Skeletal muscle satellite cell (primary cell): ENCODE measurements around the gene TGFA.

Source experiments
- H3K27me3 ChIP-seq: 2 replicates; pipeline ENCODE4 v1.7.0; 2013; ENCODE audit warnings: low read length; ENCODE audit not compliant: control insufficient read depth, insufficient read depth
- H3K36me3 ChIP-seq: 2 replicates; pipeline ENCODE4 v1.7.0; 2013; ENCODE audit warnings: mild to moderate bottlenecking, control low read depth, low read length; ENCODE audit not compliant: insufficient read depth
- H3K4me1 ChIP-seq: 2 replicates; pipeline ENCODE4 v1.7.0; 2013; ENCODE audit warnings: low read length; ENCODE audit not compliant: control insufficient read depth, insufficient read depth
- H3K4me2 ChIP-seq: 2 replicates; pipeline ENCODE4 v1.7.0; 2013; ENCODE audit warnings: mild to moderate bottlenecking, low read length
- H3K4me3 ChIP-seq: 2 replicates; pipeline ENCODE4 v1.7.0; 2013; ENCODE audit warnings: low read length
- H3K9ac ChIP-seq: 2 replicates; pipeline ENCODE4 v1.7.0; 2013; ENCODE audit warnings: mild to moderate bottlenecking, low read depth, low read length, moderate library complexity
- H3K9me3 ChIP-seq: replicated peaks from 2 replicates; pipeline ENCODE4 v1.7.0; 2013; ENCODE audit warnings: mild to moderate bottlenecking, control low read depth, low read length

The TGFA gene

DNA sequence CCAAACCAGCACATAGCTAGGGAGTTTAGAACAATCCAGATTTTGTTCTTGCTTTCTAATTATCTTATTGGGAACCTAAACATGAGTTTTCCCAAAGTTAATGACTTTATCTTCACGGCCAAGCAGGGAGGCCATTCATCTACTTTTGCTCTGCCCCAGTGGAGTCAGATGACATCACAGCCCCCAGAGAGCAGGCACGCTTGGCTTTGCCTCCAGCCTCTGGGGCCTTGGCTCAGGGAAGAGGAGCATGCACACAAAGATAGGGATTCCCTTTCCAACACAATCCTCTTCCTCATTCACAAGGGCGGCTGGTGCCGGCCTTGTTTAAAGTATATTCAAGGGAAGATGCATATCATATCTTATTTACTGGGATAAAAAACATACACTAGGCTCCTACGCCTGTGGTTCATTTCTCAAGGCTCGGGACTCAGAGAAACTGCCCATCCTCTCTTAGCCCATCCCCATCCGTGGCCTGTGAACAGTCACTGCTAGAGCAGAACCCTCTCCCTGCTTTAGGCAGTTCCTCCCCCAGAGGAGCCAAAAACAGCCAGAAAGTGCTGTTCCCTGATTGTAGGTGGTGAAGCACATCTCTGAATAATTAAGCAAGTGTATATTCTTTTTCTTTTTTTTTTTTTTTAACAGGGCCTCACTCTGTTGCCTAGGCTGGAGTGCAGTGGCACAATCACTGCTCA, 21.2 kb downstream of the TGFA start:
- Histone ChIP-seq H3K4me3 (no peak overlapping the region), H3K36me3 (no peaks in the 10 kb centered on the region)

DNA sequence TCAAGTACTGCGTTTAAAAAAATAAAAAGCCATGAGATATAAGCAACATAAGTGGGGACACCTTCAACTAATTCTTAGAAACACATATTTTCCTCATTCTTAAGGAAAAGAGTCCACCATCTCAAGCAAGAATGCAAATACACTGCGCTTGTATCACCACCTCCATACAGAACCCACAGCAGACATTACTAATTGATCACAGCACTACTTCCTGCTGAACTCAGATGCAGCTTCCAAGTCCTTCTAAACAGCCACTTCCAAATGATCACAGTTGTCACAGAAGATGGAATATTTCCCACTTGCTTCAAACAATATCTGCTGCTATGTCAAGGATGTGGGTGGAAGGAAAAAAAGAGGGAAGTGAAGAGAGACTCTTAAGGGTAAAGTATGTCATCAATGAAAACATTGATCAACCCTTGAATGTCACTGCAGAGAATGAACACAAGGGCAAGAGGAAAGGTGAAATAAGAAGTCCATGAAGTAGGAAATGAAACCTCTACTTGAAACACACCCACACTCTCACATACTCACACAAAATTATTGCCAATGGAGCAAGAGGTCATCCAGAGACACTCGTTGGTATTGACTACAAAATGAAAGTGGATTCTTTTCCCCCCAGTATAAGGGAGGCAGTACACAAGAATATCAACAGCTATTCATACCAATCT, 22.1 kb downstream of the TGFA start:
- Histone ChIP-seq H3K4me3 (no peak overlapping the region), H3K4me1 (no peaks in the 10 kb centered on the region), H3K36me3 (no peaks in the 10 kb centered on the region), H3K9ac (no peak overlapping the region), H3K9me3 (no peaks in the 10 kb centered on the region), H3K27me3 (peaks cover 28% of the 10 kb centered on the region), H3K4me2 (no peak overlapping the region)

More for the DNA sequence above, 21.2 kb downstream of the TGFA start:
- H3K4me2 ChIP-seq, result no peak overlapping the region
- peaks cover 28% of the 10 kb centered on the region for H3K27me3 ChIP-seq
- H3K4me1 ChIP-seq, result no peaks in the 10 kb centered on the region
- no peaks in the 10 kb centered on the region for H3K9me3 ChIP-seq
- H3K9ac ChIP-seq, result no peak overlapping the region

DNA sequence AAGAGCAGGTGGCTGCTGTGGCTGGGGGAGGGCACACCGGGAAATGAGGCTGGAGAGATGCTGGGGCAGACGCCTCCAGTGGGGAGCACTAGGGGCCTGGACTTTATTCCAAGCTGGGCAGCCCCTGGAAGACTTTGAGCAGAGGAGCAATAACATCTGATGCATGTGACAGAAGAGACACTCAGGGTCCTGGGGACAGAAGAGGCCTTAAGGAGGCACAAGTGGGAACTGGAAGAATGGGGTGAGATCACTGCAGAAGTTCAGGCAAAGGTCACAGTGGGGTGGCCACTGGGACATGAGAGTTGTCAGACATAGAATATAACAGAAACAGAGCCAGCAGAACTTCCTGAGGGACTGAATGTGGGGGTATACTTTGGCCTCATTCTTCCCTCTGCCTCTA, 24.0 kb downstream of the TGFA start:
- Histone ChIP-seq H3K4me3 (no peak overlapping the region), H3K27me3 (peaks cover 17% of the 10 kb centered on the region), H3K36me3 (no peaks in the 10 kb centered on the region), H3K4me2 (no peak overlapping the region), H3K4me1 (peaks cover 5% of the 10 kb centered on the region), H3K9me3 (no peaks in the 10 kb centered on the region), H3K9ac (no peak overlapping the region)

DNA sequence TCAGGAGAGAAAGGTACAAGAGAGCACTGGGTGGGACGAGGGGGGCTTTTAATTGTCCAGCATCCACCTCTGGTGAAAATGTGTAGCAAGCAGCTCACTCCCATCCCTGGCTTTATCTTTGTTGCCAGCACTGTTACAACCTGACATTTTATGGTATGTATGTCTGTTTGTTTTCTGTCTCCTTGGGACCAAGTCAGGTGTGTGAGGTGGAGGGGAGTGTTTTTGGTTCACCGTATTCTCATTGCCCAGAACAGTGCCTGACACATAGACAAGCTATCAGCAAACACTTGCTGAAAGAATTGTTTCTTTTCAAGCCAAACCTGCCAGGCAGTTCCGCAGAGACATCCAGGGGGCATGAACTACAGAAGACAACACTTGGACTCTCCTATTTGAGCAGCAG, 24.7 kb downstream of the TGFA start:
- Histone ChIP-seq H3K9ac (no peak overlapping the region), H3K4me1 (peaks cover 8% of the 10 kb centered on the region), H3K9me3 (no peaks in the 10 kb centered on the region), H3K36me3 (no peaks in the 10 kb centered on the region), H3K4me2 (no peak overlapping the region), H3K4me3 (no peak overlapping the region), H3K27me3 (peaks cover 17% of the 10 kb centered on the region)

DNA sequence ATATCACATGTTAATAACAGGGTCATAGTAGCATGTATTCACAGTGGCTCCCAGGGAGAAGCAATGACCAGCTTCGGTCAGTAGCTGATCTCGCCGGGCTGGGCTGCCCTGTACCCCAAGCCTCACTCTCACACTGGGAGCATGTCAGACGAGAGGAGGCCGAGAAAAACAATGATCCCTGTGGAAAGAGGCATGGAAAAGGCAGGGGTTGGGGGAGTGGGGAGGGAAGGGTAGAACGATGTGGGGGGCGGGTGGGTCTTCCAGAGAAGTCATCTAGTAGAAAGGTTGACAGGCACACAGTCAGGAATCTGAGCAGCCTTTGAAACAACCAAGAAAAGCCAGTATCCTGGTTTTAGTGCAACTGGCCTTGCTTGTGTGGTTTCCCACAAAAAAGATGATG, 25.4 kb downstream of the TGFA start:
- H3K4me2 ChIP-seq, result no peak overlapping the region
- H3K36me3 ChIP-seq, result no peaks in the 10 kb centered on the region
- H3K9ac ChIP-seq, result no peak overlapping the region
- peaks cover 8% of the 10 kb centered on the region for H3K4me1 ChIP-seq
- H3K9me3 ChIP-seq, result no peaks in the 10 kb centered on the region
- peaks cover 15% of the 10 kb centered on the region for H3K27me3 ChIP-seq
- H3K4me3 ChIP-seq, result no peak overlapping the region

DNA sequence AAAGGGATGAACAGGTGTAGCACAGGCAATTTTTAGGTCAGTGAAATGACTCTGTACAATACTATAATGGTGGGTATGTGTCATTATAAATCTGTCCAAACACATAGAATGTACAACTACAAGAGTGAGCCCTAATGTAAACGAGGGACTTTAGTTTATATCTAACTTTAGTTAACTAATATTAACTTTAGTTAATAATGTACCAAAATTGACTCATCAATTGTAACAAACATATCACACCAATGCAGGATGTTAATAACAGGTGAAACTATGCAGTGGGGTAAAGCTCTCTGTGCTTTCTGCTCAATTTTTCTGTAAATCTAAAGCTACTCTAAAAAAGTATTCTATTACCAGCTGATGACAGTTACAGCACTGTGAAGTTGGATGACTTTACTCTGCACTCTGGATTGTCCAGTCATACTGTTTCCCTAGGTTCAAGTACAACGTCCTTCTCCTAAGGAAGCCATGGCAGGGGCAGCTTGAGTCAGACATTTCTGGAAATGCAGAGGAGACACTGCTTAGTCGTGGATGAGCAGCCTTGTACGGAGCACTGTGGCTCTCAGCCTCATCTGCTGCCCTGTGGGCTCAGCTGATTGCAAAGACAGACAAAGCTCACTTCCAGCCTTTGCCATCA, 26.1 kb downstream of the TGFA start:
- H3K9ac ChIP-seq, result no peak overlapping the region
- no peak overlapping the region for H3K4me3 ChIP-seq
- peaks cover 22% of the 10 kb centered on the region for H3K27me3 ChIP-seq
- peaks cover 8% of the 10 kb centered on the region for H3K4me1 ChIP-seq
- H3K36me3 ChIP-seq, result no peaks in the 10 kb centered on the region
- H3K9me3 ChIP-seq, result no peaks in the 10 kb centered on the region
- H3K4me2 ChIP-seq, result no peak overlapping the region

DNA sequence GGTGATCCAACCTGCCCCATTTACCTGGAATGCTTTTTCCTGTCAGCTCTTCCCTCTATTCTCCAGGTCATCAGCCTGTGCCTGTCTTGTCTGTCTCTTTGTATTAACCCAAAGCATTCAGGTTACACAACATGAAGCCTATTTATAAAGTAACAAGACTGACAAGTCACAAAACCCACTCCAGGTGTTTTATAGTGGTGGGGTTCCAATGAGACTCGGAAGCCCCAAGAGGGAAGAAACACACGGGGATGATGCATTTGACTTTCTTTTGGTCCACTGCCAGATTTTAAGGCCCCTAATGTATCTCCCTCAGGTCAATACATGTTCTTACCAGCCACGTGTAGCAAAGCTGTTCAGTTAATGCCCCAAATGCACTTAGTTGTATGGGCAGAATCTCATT, 27.5 kb downstream of the TGFA start:
- H3K9me3 ChIP-seq, result no peaks in the 10 kb centered on the region
- peaks cover 8% of the 10 kb centered on the region for H3K4me1 ChIP-seq
- no peak overlapping the region for H3K4me2 ChIP-seq
- no peak overlapping the region for H3K4me3 ChIP-seq
- H3K27me3 ChIP-seq, result peaks cover 23% of the 10 kb centered on the region
- no peaks in the 10 kb centered on the region for H3K36me3 ChIP-seq
- no peak overlapping the region for H3K9ac ChIP-seq

DNA sequence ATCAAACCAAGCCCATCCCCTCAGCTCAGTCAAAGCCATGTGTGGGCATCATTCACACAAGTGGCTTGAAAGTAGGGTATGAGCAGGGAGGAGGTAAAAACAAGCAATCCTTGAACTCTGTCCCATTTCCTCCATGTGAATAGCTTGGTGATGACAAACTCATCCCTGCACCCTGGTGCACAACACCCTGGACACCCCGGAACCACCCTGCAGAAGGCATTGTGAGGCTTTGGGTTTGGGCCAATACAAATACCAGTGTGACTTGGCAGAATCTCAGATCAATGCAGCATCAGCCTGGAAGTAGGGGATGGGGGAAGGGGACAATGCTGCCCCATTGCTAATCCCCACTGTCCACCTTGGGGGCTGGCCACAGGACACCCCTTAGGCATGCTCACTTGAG, 28.6 kb downstream of the TGFA start:
- Histone ChIP-seq H3K4me3 (no peak overlapping the region), H3K36me3 (no peaks in the 10 kb centered on the region), H3K4me2 (no peak overlapping the region), H3K27me3 (peaks cover 18% of the 10 kb centered on the region), H3K4me1 (peaks cover 8% of the 10 kb centered on the region), H3K9me3 (no peaks in the 10 kb centered on the region), H3K9ac (no peak overlapping the region)

DNA sequence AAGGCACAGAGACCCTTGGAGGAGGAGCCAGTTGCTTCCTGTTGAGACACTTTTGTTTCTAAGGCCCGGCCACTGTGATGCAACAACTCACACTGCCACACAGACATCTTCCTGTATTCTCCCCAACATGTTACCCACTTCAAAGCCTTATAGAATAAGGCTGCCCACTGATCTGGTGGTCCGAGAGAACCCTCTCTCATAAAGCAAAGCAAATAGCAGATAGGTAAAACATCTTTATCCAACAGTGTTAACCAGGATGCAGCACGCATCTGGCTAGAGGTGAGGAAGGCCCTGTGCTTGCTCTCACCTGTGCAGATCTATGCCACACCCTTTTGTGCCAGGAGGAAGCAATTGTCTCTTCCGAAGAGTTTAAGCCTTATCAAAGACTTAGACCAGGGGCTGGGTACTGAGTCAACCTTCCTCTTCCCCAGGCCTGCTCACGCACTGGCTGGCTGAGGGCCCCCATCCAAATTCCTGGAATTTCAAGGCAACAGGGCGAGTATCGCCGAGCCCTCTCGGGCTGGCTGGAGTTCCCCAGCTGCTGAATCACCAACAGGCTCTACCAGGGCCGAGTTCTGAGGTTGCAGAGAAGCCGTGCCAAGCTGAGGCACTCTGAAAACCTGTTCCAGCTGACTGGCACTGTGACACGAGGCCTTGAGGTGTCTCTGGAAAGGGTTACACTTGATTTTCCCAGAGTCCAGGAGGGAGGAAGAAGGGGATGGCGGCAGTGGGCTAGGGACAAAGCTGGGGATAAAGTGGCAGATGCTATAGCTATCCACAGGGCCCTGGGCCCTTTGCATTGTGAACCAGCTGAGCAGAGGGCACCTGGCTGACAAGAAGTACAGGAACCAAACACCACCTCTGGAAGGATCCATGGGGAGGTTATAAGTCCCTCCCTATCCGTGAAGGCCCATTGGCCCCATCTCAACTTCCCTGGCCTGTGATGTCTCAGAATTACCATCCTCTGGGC, 29.3 kb downstream of the TGFA start:
- no peak overlapping the region for H3K9ac ChIP-seq
- no peak overlapping the region for H3K4me3 ChIP-seq
- H3K36me3 ChIP-seq, result no peaks in the 10 kb centered on the region

DNA sequence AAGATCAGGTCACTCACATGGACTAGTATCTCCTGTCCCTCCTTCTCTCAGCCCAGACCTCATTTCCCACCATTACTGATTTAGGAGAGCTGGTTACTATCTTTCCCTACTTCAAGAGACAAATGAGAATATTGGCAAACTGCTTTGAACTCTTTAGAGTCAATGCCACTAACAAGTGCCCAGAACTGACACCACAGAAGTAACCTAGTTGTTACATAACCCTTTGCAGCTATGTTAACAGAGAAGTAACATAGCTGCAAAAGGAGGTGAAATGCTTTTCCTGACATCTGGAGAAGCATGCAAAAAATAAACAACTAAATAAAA, 30.0 kb downstream of the TGFA start:
- H3K4me2 ChIP-seq, result no peak overlapping the region
- H3K4me1 ChIP-seq, result peaks cover 8% of the 10 kb centered on the region
- H3K9me3 ChIP-seq, result no peaks in the 10 kb centered on the region
- H3K27me3 ChIP-seq, result peaks cover 18% of the 10 kb centered on the region
- no peaks in the 10 kb centered on the region for H3K36me3 ChIP-seq
- H3K9ac ChIP-seq, result no peak overlapping the region
- H3K4me3 ChIP-seq, result no peak overlapping the region

More for the DNA sequence above, 29.3 kb downstream of the TGFA start:
- Histone ChIP-seq H3K4me1 (peaks cover 8% of the 10 kb centered on the region), H3K27me3 (peaks cover 18% of the 10 kb centered on the region), H3K9me3 (no peaks in the 10 kb centered on the region), H3K4me2 (no peak overlapping the region)

DNA sequence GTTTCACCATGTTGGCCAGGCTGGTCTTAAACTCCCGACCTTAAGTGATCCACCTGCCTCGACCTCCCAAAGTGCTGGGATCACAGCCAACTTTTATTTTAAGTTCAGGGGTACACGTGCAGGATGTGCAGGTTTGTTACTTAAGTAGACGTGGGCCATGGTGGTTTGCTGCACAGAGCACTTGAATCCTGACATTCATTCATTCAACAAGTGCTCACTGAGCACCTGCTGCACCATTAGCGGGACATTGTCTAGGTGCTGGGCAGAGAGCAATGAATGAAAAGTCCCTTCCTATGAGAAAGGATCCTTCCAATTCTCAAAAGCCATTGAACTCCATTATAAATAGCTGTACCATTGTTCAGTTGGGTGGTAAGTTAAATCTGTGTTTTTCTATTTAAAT, 31.0 kb downstream of the TGFA start:
- H3K4me1 ChIP-seq, result peaks cover 8% of the 10 kb centered on the region
- H3K9ac ChIP-seq, result no peak overlapping the region
- no peaks in the 10 kb centered on the region for H3K36me3 ChIP-seq
- peaks cover 18% of the 10 kb centered on the region for H3K27me3 ChIP-seq
- no peak overlapping the region for H3K4me2 ChIP-seq
- no peak overlapping the region for H3K4me3 ChIP-seq
- H3K9me3 ChIP-seq, result no peaks in the 10 kb centered on the region
